GM13977 (cell line): ENCODE data around the gene TMEM222.

Experiments used
- DNase-seq: peaks from one replicate; pipeline ENCODE4 v3.0.0; 2012; ENCODE audit warnings: low spot score
- CTCF ChIP-seq: IDR thresholded peaks from 2 replicates; pipeline ENCODE4 v1.5.1; 2012; ENCODE audit warnings: mild to moderate bottlenecking, control low read depth; ENCODE audit not compliant: insufficient read depth; ENCODE audit errors: extremely low read depth, missing control alignments
- in situ Hi-C: fragments of 300-500 bp; cut with MboI; formaldehyde crosslinking; loops from one replicate; pipeline ENCODE4 v1.12.0; 2022; ENCODE audit warnings: low sequenced_read_pairs, low pct_unique_long_range_greater_than_20kb, mixed read lengths, inconsistent platforms; ENCODE audit not compliant: unreplicated experiment

TMEM222 gene

GRCh38 chr1:27318136-27318535 lies 3.8 kb upstream of the TMEM222 start:
- TF ChIP-seq CTCF = no peak
- no peak for DNase-seq
- in situ Hi-C loops = loop anchor here (10.0 kb wide), 1 partner anchor 57 kb away; the partner anchor contains the start of gene FCN3

GRCh38 chr1:27318596-27318995 lies 3.4 kb upstream of the TMEM222 start:
- no peak for DNase-seq
- TF ChIP-seq CTCF = no peak
- in situ Hi-C loops = loop anchor here (10.0 kb wide), 1 partner anchor 56 kb away; the partner anchor contains the start of gene FCN3

- no peak for DNase-seq
- in situ Hi-C loops = no loop called here
- no peak for TF ChIP-seq CTCF
Observed at GRCh38 chr1:27322569-27323240, 742 bp downstream of the TMEM222 start.

- TF ChIP-seq CTCF = no peak
- DNase-seq = no peak
- in situ Hi-C loops = no loop called here
Observed at GRCh38 chr1:27325286-27325685, 3.3 kb downstream of the TMEM222 start.

GRCh38 chr1:27327964-27328363 lies 6.0 kb downstream of the TMEM222 start:
- in situ Hi-C loops = no loop called here
- no peak for TF ChIP-seq CTCF
- DNase-seq = no peak

GRCh38 chr1:27330786-27331185 lies 8.8 kb downstream of the TMEM222 start:
- no peak for TF ChIP-seq CTCF
- no peak for DNase-seq
- in situ Hi-C loops = no loop called here
